SK-N-SH (cell line): ENCODE results near the gene WWOX. TPM values are rescaled to one million over a fixed set of nuclear protein-coding genes. Genes with fewer than 3 reads are reported as not detected.

Experiments used
- CTCF ChIA-PET: fragments of 300-600, 350-600 bp; formaldehyde crosslinking; extraction: SDS; loops from one replicate; lab custom pipeline; 2021; lab: Yijun Ruan, JAX
- POLR2A ChIA-PET: fragments of 350-600 bp; sonication (Branson Sonifier 250); formaldehyde crosslinking; extraction: SDS; loops from one replicate; lab custom pipeline; 2020; ENCODE audit warnings: antibody characterized with exemption, inconsistent platforms; lab: Yijun Ruan, JAX
- DNase-seq: peaks from one replicate; pipeline ENCODE4 v3.0.0; 2012
- H2AFZ ChIP-seq: fragments of 200-600 bp; sonication (generic); 2 replicates; pipeline ENCODE4 v1.8.1; 2016; ENCODE audit warnings: antibody characterized with exemption, mild to moderate bottlenecking, low read depth
- H3F3A ChIP-seq: fragments of 200-600 bp; sonication (generic); replicated peaks from 2 replicates; pipeline ENCODE3; 2016; ENCODE audit warnings: antibody characterized with exemption, mild to moderate bottlenecking; ENCODE audit not compliant: insufficient read depth
- H3K27ac ChIP-seq, 2 experiments: fragments of 200-500 bp in 1 of 2; fragments of 200-600 bp in 1 of 2; sonication (Bioruptor generic) in 1 of 2; sonication (generic), shearing (Covaris generic) in 1 of 2; 2 replicates each; pipeline versions ENCODE4 v1.5.1 to v1.6.1; 2014 to 2016; ENCODE audit warnings: low read depth in 2 of 2, inconsistent platforms in 1 of 2, low read length in 1 of 2, mild to moderate bottlenecking in 1 of 2, mixed read lengths in 1 of 2
- H3K27me3 ChIP-seq: fragments of 200-600 bp; sonication (generic), shearing (Covaris generic); 2 replicates; pipeline ENCODE4 v1.6.1; 2016; ENCODE audit warnings: mixed run types; ENCODE audit not compliant: insufficient read depth
- H3K36me3 ChIP-seq, 2 experiments: fragments of 200-500 bp in 1 of 2; fragments of 200-600 bp in 1 of 2; sonication (Bioruptor generic) in 1 of 2; sonication (generic) in 1 of 2; replicated peaks in 1 of 2; 2 replicates each; pipeline versions ENCODE3 to v1.5.1; 2014 to 2016; ENCODE audit warnings: low read length in 1 of 2, mild to moderate bottlenecking in 1 of 2; ENCODE audit not compliant: insufficient read depth in 2 of 2, control insufficient read depth in 1 of 2
- H3K4me1 ChIP-seq, 2 experiments: fragments of 200-500 bp in 1 of 2; fragments of 200-600 bp in 1 of 2; sonication (Bioruptor generic) in 1 of 2; sonication (generic), shearing (Covaris generic) in 1 of 2; 2 replicates each; pipeline versions ENCODE4 v1.5.1 to v1.6.1; 2014 to 2016; ENCODE audit warnings: low read depth in 1 of 2, low read length in 1 of 2, mixed run types in 1 of 2; ENCODE audit not compliant: insufficient read depth in 2 of 2, control insufficient read depth in 1 of 2
- H3K4me2 ChIP-seq: fragments of 200-600 bp; sonication (generic), shearing (Covaris generic); 2 replicates; pipeline ENCODE4 v1.6.1; 2017; ENCODE audit warnings: mixed run types
- H3K4me3 ChIP-seq, 2 experiments: fragments of 200-500 bp in 1 of 2; fragments of 200-600 bp in 1 of 2; sonication (Bioruptor generic) in 1 of 2; sonication (generic), shearing (Covaris generic) in 1 of 2; 2 replicates each; pipeline versions ENCODE4 v1.5.1 to v1.8.1; 2014 to 2016; ENCODE audit warnings: low read depth in 2 of 2, inconsistent platforms in 1 of 2, low read length in 1 of 2, mild to moderate bottlenecking in 1 of 2, mixed read lengths in 1 of 2, moderate library complexity in 1 of 2
- H3K79me2 ChIP-seq: fragments of 200-600 bp; sonication (generic); 2 replicates; pipeline ENCODE4 v1.8.1; 2017; ENCODE audit warnings: mild to moderate bottlenecking; ENCODE audit not compliant: insufficient read depth
- H3K9ac ChIP-seq: fragments of 200-600 bp; sonication (generic); 2 replicates; pipeline ENCODE4 v1.6.1; 2017; ENCODE audit warnings: mixed run types
- H3K9me2 ChIP-seq: fragments of 200-600 bp; sonication (generic); 2 replicates; pipeline ENCODE4 v1.6.1; 2017; ENCODE audit warnings: mixed run types
- H3K9me3 ChIP-seq: fragments of 200-600 bp; sonication (generic); 2 replicates; pipeline ENCODE4 v1.6.1; 2017; ENCODE audit warnings: mixed run types, mild to moderate bottlenecking, moderate library complexity
- H4K20me1 ChIP-seq: fragments of 200-600 bp; sonication (generic); 2 replicates; pipeline ENCODE4 v1.6.1; 2017; ENCODE audit warnings: mild to moderate bottlenecking, mixed run types; ENCODE audit not compliant: insufficient read depth
- CHD2 ChIP-seq: fragments of 150-350 bp; IDR thresholded peaks from 2 replicates; pipeline ENCODE4 v1.6.1; 2018; ENCODE audit warnings: low read length; ENCODE audit not compliant: partially characterized antibody
- CTCF ChIP-seq: fragments of 200-600 bp; sonication (generic); IDR thresholded peaks from 2 replicates; pipeline ENCODE4 v1.6.1; 2017; ENCODE audit warnings: antibody characterized with exemption, mild to moderate bottlenecking, moderate library complexity
- EZH2phosphoT487 ChIP-seq: fragments of 200-600 bp; sonication (generic); IDR thresholded peaks from 2 replicates; pipeline ENCODE4 v1.6.1; 2017; ENCODE audit warnings: low read depth, mixed run types, mild to moderate bottlenecking, antibody characterized with exemption, moderate library complexity, borderline replicate concordance
- GABPA ChIP-seq: IDR thresholded peaks from 2 replicates; pipeline ENCODE4 v1.4.0; 2012; ENCODE audit warnings: low read depth, mild to moderate bottlenecking
- GATA2 ChIP-seq: sonication (generic); formaldehyde crosslinking; IDR thresholded peaks from 2 replicates; pipeline ENCODE4 v1.5.0; 2020; ENCODE audit warnings: mild to moderate bottlenecking, missing genetic modification reagents
- MEF2A ChIP-seq: IDR thresholded peaks from 2 replicates; pipeline ENCODE4 v1.4.0; 2012; ENCODE audit warnings: low read depth, borderline replicate concordance
- MXI1 ChIP-seq: IDR thresholded peaks from 2 replicates; pipeline ENCODE4 v1.6.1; 2012; ENCODE audit warnings: mild to moderate bottlenecking, low read depth, low read length, improper control_type of control experiment
- NFIC ChIP-seq: IDR thresholded peaks from 2 replicates; pipeline ENCODE4 v1.4.0; 2012; ENCODE audit warnings: borderline replicate concordance
- RAD21 ChIP-seq: IDR thresholded peaks from 2 replicates; pipeline ENCODE4 v1.6.1; 2012; ENCODE audit warnings: mild to moderate bottlenecking, low read length
- RCOR1 ChIP-seq: fragments of 150-350 bp; IDR thresholded peaks from 2 replicates; pipeline ENCODE4 v1.6.1; 2017; ENCODE audit warnings: antibody characterized with exemption, low read length
- SMC3 ChIP-seq: IDR thresholded peaks from 2 replicates; pipeline ENCODE4 v1.6.1; 2012; ENCODE audit warnings: low read depth, low read length, improper control_type of control experiment
- TAF1 ChIP-seq: IDR thresholded peaks from 2 replicates; pipeline ENCODE4 v1.6.1; 2012; ENCODE audit warnings: low read depth, mild to moderate bottlenecking, low read length, moderate library complexity, borderline replicate concordance
- USF1 ChIP-seq: IDR thresholded peaks from 2 replicates; pipeline ENCODE4 v1.4.0; 2012; ENCODE audit warnings: low read depth, borderline replicate concordance
- WGBS: methylation state at CpG from one replicate; pipeline ENCODE4 v1.1.6; 2017; ENCODE audit warnings: low lambda C conversion rate; 5-methylcytosine and 5-hydroxymethylcytosine counted together
- polyA plus RNA-seq, 3 experiments: library from polyadenylated mRNA; depleted of rRNA; stranded (reverse); fragments of >200 nt; gene quantifications; 2 replicates each; pipeline ENCODE4 v1.2.3, GENCODE V29; 2012
- TF ChIP-seq, protein P1 (sequence below): IDR thresholded peaks from 2 replicates; pipeline ENCODE4 v1.4.0; 2012; ENCODE audit warnings: low read depth, borderline replicate concordance
- TF ChIP-seq, protein P2 (sequence below): fragments of 150-350 bp; IDR thresholded peaks from 2 replicates; pipeline ENCODE4 v1.6.1; 2017; ENCODE audit warnings: antibody characterized with exemption, low read length, low read depth, borderline replicate concordance

WWOX gene
- polyA plus RNA-seq, 1 of the 3 experiments (the other 2 are of a cell fraction): 10.8 TPM

- H3K9ac ChIP-seq: no peak overlapping the region
- TF ChIP-seq MEF2A: no peak
- TF ChIP-seq GABPA: no peak
- TF ChIP-seq MXI1: no peak
- TF ChIP-seq, protein P1, sequence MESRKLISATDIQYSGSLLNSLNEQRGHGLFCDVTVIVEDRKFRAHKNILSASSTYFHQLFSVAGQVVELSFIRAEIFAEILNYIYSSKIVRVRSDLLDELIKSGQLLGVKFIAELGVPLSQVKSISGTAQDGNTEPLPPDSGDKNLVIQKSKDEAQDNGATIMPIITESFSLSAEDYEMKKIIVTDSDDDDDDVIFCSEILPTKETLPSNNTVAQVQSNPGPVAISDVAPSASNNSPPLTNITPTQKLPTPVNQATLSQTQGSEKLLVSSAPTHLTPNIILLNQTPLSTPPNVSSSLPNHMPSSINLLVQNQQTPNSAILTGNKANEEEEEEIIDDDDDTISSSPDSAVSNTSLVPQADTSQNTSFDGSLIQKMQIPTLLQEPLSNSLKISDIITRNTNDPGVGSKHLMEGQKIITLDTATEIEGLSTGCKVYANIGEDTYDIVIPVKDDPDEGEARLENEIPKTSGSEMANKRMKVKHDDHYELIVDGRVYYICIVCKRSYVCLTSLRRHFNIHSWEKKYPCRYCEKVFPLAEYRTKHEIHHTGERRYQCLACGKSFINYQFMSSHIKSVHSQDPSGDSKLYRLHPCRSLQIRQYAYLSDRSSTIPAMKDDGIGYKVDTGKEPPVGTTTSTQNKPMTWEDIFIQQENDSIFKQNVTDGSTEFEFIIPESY: no peak
- no peak for TF ChIP-seq RAD21
- no peak for TF ChIP-seq USF1
- no peak for TF ChIP-seq CTCF
- no peak for TF ChIP-seq TAF1
- POLR2A ChIA-PET: no interaction called here
- H3K36me3 ChIP-seq: no peaks in the 10 kb centered on the region
- no peaks in the 10 kb centered on the region for H3K9me2 ChIP-seq
- 83% methylated on average over 10 of the region's 10 CpGs for WGBS
- no peaks in the 10 kb centered on the region for H3K27me3 ChIP-seq
- no peak for DNase-seq
- no peak overlapping the region for H3K4me2 ChIP-seq
- H3K9me3 ChIP-seq: no peaks in the 10 kb centered on the region
- CTCF ChIA-PET: interaction anchor here (1.1 kb wide), 1 partner anchor 69 kb away, joined by 3 read pairs; no protein-coding TSS in a partner anchor
- H3K4me3 ChIP-seq: no peak overlapping the region
- no peaks in the 10 kb centered on the region for H4K20me1 ChIP-seq
- no peak overlapping the region for H3K27ac ChIP-seq
- peaks cover 0 to 9% of the 10 kb centered on the region in 2 experiments; a peak in 1 of 4 replicates for H3K4me1 ChIP-seq
- H3K79me2 ChIP-seq: no peaks in the 10 kb centered on the region
- H3F3A ChIP-seq: no peaks in the 10 kb centered on the region
- no peak overlapping the region for H2AFZ ChIP-seq
These were observed 269.0 kb downstream of the WWOX start for GRCh38 chr16:78368121-78369102.

DNA sequence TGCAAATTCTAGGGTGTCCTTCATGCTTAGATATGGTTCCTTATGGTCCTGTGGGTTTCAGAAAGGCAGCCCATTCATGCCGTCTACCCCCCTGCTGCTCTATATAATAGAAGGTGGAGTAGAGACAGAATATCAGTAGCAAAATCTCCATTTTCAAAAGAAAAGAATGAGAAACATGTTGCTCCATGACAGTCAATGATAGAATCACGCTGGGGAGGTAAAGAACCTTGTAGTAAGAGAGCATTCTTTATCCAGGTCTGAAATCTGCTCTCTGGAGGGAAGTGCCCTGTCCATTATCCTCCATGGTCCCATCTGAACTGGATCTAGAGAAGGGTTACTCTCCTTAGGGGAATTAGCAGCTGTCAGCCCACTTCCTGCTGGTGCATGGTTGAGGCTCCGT lies 272.8 kb downstream of the WWOX start:
- no peaks in the 10 kb centered on the region for H3K27me3 ChIP-seq
- H3K4me3 ChIP-seq: no peak overlapping the region
- no peaks in the 10 kb centered on the region for H3F3A ChIP-seq
- H3K4me2 ChIP-seq: no peak overlapping the region
- CTCF ChIA-PET: no interaction called here
- no peaks in the 10 kb centered on the region for H3K36me3 ChIP-seq
- H3K4me1 ChIP-seq: no peaks in the 10 kb centered on the region
- no peaks in the 10 kb centered on the region for H3K79me2 ChIP-seq
- WGBS: 61% methylated on average over 3 of the region's 3 CpGs
- H3K9ac ChIP-seq: no peak overlapping the region
- H2AFZ ChIP-seq: no peak overlapping the region
- no peaks in the 10 kb centered on the region for H4K20me1 ChIP-seq
- no peak for DNase-seq
- POLR2A ChIA-PET: no interaction called here
- TF ChIP-seq GATA2 (CRISPR knock-in tag) (no peak), CTCF (no peak), RAD21 (no peak), GABPA (no peak), USF1 (no peak), EZH2phosphoT487 (no peak), NFIC (no peak), CHD2 (no peak), TAF1 (no peak), SMC3 (no peak), RCOR1 (no peak)
- TF ChIP-seq, protein P2, sequence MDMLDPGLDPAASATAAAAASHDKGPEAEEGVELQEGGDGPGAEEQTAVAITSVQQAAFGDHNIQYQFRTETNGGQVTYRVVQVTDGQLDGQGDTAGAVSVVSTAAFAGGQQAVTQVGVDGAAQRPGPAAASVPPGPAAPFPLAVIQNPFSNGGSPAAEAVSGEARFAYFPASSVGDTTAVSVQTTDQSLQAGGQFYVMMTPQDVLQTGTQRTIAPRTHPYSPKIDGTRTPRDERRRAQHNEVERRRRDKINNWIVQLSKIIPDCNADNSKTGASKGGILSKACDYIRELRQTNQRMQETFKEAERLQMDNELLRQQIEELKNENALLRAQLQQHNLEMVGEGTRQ: no peak
- no peaks in the 10 kb centered on the region for H3K9me3 ChIP-seq
- no peaks in the 10 kb centered on the region for H3K9me2 ChIP-seq
- no peak overlapping the region for H3K27ac ChIP-seq
